ENCODE measurements around the gene ALG2. TPM values are rescaled to one million over a fixed set of nuclear protein-coding genes. Genes with fewer than 3 reads are reported as not detected.

ALG2 gene, protein sequence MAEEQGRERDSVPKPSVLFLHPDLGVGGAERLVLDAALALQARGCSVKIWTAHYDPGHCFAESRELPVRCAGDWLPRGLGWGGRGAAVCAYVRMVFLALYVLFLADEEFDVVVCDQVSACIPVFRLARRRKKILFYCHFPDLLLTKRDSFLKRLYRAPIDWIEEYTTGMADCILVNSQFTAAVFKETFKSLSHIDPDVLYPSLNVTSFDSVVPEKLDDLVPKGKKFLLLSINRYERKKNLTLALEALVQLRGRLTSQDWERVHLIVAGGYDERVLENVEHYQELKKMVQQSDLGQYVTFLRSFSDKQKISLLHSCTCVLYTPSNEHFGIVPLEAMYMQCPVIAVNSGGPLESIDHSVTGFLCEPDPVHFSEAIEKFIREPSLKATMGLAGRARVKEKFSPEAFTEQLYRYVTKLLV
- total RNA-seq (2012; rRNA removed): 53.0 and 53.7 TPM in 2 replicates

DNA sequence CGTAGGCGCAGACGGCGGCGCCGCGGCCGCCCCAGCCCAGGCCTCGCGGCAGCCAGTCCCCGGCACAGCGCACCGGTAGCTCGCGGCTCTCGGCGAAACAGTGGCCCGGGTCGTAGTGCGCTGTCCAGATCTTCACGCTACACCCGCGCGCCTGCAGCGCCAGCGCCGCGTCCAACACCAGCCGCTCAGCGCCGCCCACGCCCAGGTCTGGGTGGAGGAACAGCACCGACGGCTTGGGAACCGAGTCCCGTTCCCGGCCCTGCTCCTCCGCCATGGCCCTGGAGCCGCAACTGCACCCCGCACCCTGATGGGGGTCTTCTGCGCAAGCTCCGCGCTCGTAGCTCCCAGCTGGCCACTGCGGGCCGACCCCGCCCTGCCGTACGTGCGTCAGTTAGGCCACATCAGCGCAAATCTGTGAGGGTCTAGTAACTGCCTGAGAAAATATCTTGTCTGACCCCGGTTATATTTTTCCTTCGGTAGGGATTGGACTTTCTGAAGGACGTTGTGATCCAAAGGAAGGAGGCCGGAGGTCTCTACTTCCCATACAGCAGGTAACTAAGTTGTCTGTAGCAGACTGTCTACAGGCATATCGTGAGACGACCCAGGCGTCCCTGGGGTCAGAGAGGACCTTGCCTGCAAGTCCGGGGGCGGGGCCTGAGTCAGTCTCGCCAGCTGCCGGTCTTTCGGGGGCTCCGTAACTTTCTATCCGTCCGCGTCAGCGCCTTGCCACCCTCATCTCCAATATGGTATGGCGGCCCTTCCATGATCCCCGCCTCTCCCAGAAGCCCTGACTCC lies at the start of gene ALG2, which contains the start of gene SEC61B:
Gene ALG2, minus strand, starts transcription at position 322 of the 795 bp plus-strand sequence. Its CDS starts 48 bp downstream, at position 274.
Gene SEC61B, plus strand, starts transcription at position 662 of the 795 bp plus-strand sequence. Its CDS starts 82 bp downstream, at position 744.
- Histone ChIP-seq H3K4me2 (ENCODE audit: low read length) (peak within 1 kb of the TSS; percentile 83), H3K27me3 (ENCODE audit: control insufficient read depth, insufficient read depth, low read length) (no peaks in the 10 kb centered on the region), H3K36me3 (ENCODE audit: insufficient read depth, low read length) (peaks cover 38% of the 10 kb centered on the region), H3K9ac (ENCODE audit: low read depth, low read length) (peak within 1 kb of the TSS; percentile 100), H3K4me3 (ENCODE audit: low read length) (peak within 1 kb of the TSS; percentile 97), H3K9me3 (replicated peaks; ENCODE audit: low read length) (no peaks in the 10 kb centered on the region), H3K4me1 (ENCODE audit: control insufficient read depth, insufficient read depth, low read length) (peaks cover 17% of the 10 kb centered on the region)

DNA sequence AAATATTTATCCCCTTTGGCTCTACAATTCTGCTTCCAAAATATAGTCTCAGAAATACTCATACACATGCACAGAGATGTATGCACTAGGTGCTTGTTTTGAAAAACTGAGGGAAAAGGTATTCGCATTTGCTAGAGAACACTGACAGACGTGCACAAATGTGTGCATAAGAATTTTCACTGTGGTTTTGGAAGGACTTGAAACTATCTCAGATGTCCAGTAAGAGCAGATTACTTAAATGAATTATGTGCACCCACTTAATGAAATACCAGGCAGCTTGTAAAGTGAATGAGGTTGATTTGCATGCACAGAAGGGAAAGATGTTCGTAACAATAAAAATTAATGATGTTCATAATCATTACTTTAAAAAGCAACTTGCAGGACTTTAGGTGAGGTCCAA lies 48.7 kb upstream of the ALG2 start:
- Histone ChIP-seq H3K9ac (ENCODE audit: low read depth, low read length) (no peak overlapping the region), H3K9me3 (replicated peaks; ENCODE audit: low read length) (no peaks in the 10 kb centered on the region), H3K27me3 (ENCODE audit: control insufficient read depth, insufficient read depth, low read length) (no peaks in the 10 kb centered on the region), H3K36me3 (ENCODE audit: insufficient read depth, low read length) (no peaks in the 10 kb centered on the region), H3K4me1 (ENCODE audit: control insufficient read depth, insufficient read depth, low read length) (peaks cover 7% of the 10 kb centered on the region), H3K4me3 (ENCODE audit: low read length) (no peak overlapping the region), H3K4me2 (ENCODE audit: low read length) (no peak overlapping the region)

DNA sequence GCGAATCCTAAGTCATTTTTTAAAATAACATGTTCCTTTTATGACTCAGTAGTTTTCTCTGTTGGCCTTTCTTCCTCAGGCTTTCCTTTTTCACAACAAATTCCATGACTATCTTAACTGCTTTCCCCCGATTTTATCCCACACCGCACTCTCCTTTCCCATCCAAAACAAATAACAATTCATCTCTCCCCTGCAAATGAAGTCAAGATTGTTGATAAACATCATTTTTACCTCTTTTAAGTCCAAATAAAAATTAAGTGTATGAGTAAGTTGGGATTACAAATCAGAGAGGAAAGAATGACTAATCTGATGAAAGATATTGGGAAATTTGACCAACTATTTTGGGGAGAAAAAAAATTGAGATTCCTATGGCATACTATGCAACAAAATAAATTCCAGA lies 47.7 kb upstream of the ALG2 start:
- Histone ChIP-seq H3K9me3 (replicated peaks; ENCODE audit: low read length) (no peaks in the 10 kb centered on the region), H3K36me3 (ENCODE audit: insufficient read depth, low read length) (no peaks in the 10 kb centered on the region), H3K4me1 (ENCODE audit: control insufficient read depth, insufficient read depth, low read length) (peaks cover 7% of the 10 kb centered on the region), H3K9ac (ENCODE audit: low read depth, low read length) (no peak overlapping the region), H3K27me3 (ENCODE audit: control insufficient read depth, insufficient read depth, low read length) (no peaks in the 10 kb centered on the region), H3K4me2 (ENCODE audit: low read length) (no peak overlapping the region), H3K4me3 (ENCODE audit: low read length) (no peak overlapping the region)

DNA sequence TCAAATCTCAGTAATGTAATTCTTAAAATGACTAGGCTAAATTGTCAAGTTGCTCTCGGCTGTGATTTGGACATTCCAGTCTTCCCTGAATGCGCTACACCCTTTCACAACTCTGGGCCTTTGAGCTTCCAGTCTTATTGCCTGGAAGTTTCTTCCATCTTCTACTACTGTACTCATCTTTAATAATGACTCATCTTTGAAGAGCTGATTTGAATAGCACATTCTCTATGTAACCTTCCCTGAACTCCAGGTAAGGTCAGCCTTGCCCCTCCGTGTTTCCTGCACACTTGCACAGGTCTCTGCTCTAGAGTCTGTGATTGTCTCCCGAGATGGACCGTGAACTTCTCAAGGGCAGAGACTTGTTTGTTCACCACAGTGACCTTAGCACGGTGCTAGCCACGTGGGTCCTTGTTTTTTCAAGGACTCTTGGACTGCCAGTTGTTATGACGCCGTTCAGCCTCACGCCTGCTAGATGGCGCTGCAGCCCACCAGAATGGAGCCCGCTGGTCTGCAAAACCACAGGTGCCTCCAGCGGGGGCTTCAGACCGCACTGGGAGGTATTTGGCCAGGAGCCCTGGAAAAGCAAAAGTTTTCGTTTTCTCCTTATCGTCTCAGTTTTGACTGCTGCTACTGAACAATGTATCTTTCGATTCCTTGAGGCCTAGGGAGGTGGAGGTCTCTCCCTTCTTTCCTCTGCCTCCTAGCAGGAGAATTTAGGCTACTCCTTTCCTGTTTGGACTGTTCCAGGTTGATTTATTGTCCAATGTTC lies 44.7 kb upstream of the ALG2 start:
- peaks cover 5% of the 10 kb centered on the region for H3K27me3 ChIP-seq (ENCODE audit: control insufficient read depth, insufficient read depth, low read length)
- no peaks in the 10 kb centered on the region for H3K9me3 ChIP-seq (replicated peaks; ENCODE audit: low read length)
- H3K4me3 ChIP-seq (ENCODE audit: low read length): no peak overlapping the region

DNA sequence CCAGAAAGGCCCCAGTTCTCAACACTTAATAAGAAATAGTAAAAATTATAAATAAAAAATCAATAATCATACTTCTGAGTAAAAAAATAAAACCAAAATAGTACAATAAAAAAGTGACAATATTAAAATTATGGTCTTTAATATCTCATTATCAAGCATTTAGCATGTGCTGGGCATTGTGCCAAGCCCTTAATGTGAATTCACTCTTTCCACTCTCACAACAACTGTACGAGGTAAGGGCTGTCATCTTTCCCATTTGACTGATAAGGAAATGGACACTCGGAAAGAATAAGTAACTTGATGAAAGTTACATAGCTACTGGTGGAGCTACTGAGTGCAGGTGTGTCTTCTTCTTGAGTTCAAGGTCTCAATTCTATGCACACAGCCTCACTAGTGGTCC lies 43.9 kb upstream of the ALG2 start:
- Histone ChIP-seq H3K27me3 (ENCODE audit: control insufficient read depth, insufficient read depth, low read length) (peaks cover 5% of the 10 kb centered on the region), H3K36me3 (ENCODE audit: insufficient read depth, low read length) (no peaks in the 10 kb centered on the region), H3K4me2 (ENCODE audit: low read length) (no peak overlapping the region), H3K9me3 (replicated peaks; ENCODE audit: low read length) (no peaks in the 10 kb centered on the region), H3K4me3 (ENCODE audit: low read length) (no peak overlapping the region), H3K9ac (ENCODE audit: low read depth, low read length) (no peak overlapping the region), H3K4me1 (ENCODE audit: control insufficient read depth, insufficient read depth, low read length) (peaks cover 7% of the 10 kb centered on the region)

More for the DNA sequence above, 44.7 kb upstream of the ALG2 start:
- Histone ChIP-seq H3K4me1 (ENCODE audit: control insufficient read depth, insufficient read depth, low read length) (peaks cover 7% of the 10 kb centered on the region), H3K36me3 (ENCODE audit: insufficient read depth, low read length) (no peaks in the 10 kb centered on the region), H3K9ac (ENCODE audit: low read depth, low read length) (no peak overlapping the region), H3K4me2 (ENCODE audit: low read length) (peak overlapping the region; percentile 16)

DNA sequence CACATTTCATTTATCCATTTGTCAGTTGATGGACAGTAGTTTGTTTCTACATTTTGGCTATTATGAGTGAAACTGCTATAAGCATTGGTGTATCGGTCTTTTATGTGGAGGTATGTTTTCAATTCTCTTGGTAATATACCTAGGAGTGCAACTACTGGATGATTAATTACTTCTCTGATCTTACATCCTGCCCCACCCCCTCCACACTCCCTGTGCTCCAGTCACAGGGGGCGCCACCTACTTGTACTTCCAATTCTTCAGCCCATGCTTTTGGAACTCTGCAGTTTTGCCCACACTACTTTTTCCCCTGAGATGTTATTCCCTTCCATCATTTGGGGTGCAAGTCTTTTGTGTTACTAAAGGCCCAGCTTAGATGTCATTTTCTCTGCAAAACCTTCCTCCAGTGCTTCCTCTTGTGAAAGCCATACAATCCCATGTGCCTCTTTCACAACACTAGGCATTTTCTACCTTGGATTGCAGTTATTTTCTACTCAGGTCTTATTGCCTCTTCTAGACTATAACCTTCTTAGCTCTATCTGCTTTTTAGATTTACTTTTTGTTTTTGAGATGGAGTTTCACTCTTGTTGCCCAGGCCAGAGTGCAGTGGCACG lies 42.4 kb upstream of the ALG2 start:
- H3K4me1 ChIP-seq (ENCODE audit: control insufficient read depth, insufficient read depth, low read length): peaks cover 12% of the 10 kb centered on the region
- no peak overlapping the region for H3K9ac ChIP-seq (ENCODE audit: low read depth, low read length)
- no peaks in the 10 kb centered on the region for H3K36me3 ChIP-seq (ENCODE audit: insufficient read depth, low read length)
- no peaks in the 10 kb centered on the region for H3K9me3 ChIP-seq (replicated peaks; ENCODE audit: low read length)
- no peak overlapping the region for H3K4me2 ChIP-seq (ENCODE audit: low read length)
- no peak overlapping the region for H3K4me3 ChIP-seq (ENCODE audit: low read length)
- peaks cover 5% of the 10 kb centered on the region for H3K27me3 ChIP-seq (ENCODE audit: control insufficient read depth, insufficient read depth, low read length)

DNA sequence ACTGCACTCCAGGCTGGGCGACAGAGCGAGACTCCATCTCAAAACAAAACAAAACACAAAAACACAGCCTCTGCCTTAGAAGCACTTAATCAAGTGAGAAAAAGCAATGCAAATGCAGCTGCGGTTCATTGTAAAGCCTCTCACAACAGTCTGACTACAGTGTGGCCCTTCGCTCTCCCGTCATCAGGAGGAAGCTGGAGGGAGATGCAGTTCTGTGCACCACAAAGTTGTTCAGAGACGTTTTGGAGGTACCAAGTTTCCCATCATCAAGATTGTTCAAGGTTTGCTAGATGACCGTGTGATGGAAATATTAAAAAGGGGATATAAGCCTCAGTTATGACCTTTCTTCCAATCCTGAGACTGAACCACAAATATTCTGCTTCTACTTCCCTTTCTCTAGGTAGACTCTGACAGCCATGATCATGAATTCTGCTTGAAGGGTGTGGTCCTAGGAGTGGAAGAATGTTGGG lies 41.2 kb upstream of the ALG2 start:
- no peaks in the 10 kb centered on the region for H3K36me3 ChIP-seq (ENCODE audit: insufficient read depth, low read length)
- H3K9me3 ChIP-seq (replicated peaks; ENCODE audit: low read length): no peaks in the 10 kb centered on the region
- no peak overlapping the region for H3K4me3 ChIP-seq (ENCODE audit: low read length)
- peaks cover 5% of the 10 kb centered on the region for H3K27me3 ChIP-seq (ENCODE audit: control insufficient read depth, insufficient read depth, low read length)
- no peak overlapping the region for H3K4me2 ChIP-seq (ENCODE audit: low read length)
- H3K9ac ChIP-seq (ENCODE audit: low read depth, low read length): no peak overlapping the region
- H3K4me1 ChIP-seq (ENCODE audit: control insufficient read depth, insufficient read depth, low read length): peaks cover 13% of the 10 kb centered on the region

DNA sequence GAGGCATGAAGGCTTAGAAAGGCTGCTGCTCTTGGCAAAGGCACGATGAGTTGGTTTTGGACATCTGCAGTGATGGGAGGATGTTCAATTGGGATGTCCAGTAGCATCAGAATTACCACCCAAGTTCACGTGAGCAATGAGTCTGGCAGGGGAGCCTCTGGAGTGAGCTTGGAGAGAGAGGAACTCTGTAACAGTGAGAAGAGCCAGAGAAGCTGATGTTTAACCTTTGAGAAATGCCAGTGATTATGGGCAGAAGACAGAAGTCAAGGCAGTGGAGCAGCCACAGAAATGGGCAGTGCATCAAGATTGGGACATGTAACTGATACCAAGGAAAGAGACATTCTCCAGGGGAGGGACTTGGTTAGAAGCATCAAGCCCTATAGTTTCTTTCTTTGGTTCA lies 40.2 kb upstream of the ALG2 start:
- Histone ChIP-seq H3K27me3 (ENCODE audit: control insufficient read depth, insufficient read depth, low read length) (peaks cover 5% of the 10 kb centered on the region), H3K36me3 (ENCODE audit: insufficient read depth, low read length) (no peaks in the 10 kb centered on the region), H3K4me2 (ENCODE audit: low read length) (no peak overlapping the region), H3K9me3 (replicated peaks; ENCODE audit: low read length) (no peaks in the 10 kb centered on the region), H3K4me3 (ENCODE audit: low read length) (no peak overlapping the region), H3K9ac (ENCODE audit: low read depth, low read length) (no peak overlapping the region), H3K4me1 (ENCODE audit: control insufficient read depth, insufficient read depth, low read length) (peaks cover 13% of the 10 kb centered on the region)

DNA sequence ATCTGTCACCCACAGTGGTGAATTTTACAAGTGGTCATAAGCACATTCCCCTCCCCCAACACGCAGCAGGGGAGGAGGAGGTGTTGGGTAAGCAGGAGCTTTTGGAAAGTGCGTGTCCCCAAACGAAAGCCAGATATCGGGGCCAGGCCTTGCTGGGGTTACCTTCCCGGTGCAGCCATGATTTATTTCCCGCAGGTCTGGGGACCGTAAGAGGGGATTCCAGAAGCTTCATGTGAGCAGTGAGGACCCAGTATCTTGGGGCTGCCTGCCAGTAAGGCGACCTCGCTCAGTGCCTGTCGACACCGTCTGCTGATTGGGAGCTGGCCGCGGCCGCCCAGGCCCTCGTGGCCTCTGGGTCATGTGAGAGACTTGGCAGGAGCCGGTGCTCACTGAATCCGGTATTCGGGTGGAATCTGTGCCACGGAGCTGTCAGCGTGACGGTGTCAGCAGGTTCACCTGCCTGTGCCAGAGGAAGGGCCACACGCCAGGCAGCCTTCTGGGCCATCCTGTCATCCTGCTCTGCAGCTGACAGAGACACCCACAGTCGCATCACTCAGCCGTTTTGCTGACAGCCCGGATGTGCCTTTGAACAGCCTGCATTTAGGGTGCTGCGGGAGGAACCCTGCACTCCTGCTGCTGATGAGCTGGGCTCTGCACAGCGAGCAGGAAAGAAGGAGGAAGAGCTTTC lies 37.6 kb upstream of the ALG2 start:
- H3K9ac ChIP-seq (ENCODE audit: low read depth, low read length): peak overlapping the region; percentile 44
- peak overlapping the region; percentile 79 for H3K4me2 ChIP-seq (ENCODE audit: low read length)
- H3K9me3 ChIP-seq (replicated peaks; ENCODE audit: low read length): no peaks in the 10 kb centered on the region
- no peaks in the 10 kb centered on the region for H3K36me3 ChIP-seq (ENCODE audit: insufficient read depth, low read length)
- peak overlapping the region; percentile 60 for H3K4me3 ChIP-seq (ENCODE audit: low read length)
- peaks cover 10% of the 10 kb centered on the region for H3K4me1 ChIP-seq (ENCODE audit: control insufficient read depth, insufficient read depth, low read length)
- H3K27me3 ChIP-seq (ENCODE audit: control insufficient read depth, insufficient read depth, low read length): peaks cover 5% of the 10 kb centered on the region

DNA sequence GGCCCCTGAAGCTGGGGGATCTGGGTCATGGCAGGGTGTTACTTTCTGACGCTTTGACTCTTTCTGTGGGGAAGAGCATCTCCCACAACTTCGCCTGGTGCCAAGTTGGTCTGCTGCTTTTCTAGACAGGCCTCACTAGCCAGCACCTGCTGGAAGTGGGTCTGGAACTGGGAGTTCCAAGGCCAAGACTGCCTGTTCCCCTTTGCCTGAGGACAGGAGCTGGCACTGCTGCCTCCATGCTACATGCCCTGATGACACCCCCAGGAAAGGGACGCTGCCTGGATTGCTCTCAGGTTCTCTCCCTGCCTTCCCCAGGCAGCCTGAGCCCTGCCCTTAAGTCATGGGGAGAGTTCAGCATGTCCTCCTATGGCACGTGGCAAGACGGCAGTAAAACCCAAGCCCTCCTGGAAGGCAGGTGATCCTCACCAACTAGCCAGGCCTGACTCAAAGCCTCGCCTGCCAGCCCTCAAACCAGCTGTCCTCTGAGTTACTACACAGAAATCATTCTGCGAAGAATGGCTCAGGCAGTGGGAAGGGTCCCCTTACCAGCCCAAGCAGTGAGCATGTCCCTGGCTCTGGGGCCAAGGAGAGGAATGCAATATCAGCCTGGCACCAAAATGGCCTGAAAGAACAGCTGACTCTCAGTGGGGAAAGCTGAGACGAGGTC lies 36.1 kb upstream of the ALG2 start:
- Histone ChIP-seq H3K4me1 (ENCODE audit: control insufficient read depth, insufficient read depth, low read length) (peaks cover 10% of the 10 kb centered on the region), H3K9ac (ENCODE audit: low read depth, low read length) (no peak overlapping the region), H3K9me3 (replicated peaks; ENCODE audit: low read length) (no peaks in the 10 kb centered on the region), H3K4me2 (ENCODE audit: low read length) (no peak overlapping the region), H3K36me3 (ENCODE audit: insufficient read depth, low read length) (no peaks in the 10 kb centered on the region), H3K4me3 (ENCODE audit: low read length) (no peak overlapping the region), H3K27me3 (ENCODE audit: control insufficient read depth, insufficient read depth, low read length) (peaks cover under 1% of the 10 kb centered on the region)

Data from skeletal muscle satellite cell (primary cell).